Non-pigmented ciliary epithelial cell (primary cell): ENCODE data around the gene PRM1.

Experiments
- DNase-seq: peaks from one replicate; pipeline ENCODE4 v3.0.0-alpha.2; 2010; ENCODE audit warnings: low read depth

The PRM1 gene

DNA sequence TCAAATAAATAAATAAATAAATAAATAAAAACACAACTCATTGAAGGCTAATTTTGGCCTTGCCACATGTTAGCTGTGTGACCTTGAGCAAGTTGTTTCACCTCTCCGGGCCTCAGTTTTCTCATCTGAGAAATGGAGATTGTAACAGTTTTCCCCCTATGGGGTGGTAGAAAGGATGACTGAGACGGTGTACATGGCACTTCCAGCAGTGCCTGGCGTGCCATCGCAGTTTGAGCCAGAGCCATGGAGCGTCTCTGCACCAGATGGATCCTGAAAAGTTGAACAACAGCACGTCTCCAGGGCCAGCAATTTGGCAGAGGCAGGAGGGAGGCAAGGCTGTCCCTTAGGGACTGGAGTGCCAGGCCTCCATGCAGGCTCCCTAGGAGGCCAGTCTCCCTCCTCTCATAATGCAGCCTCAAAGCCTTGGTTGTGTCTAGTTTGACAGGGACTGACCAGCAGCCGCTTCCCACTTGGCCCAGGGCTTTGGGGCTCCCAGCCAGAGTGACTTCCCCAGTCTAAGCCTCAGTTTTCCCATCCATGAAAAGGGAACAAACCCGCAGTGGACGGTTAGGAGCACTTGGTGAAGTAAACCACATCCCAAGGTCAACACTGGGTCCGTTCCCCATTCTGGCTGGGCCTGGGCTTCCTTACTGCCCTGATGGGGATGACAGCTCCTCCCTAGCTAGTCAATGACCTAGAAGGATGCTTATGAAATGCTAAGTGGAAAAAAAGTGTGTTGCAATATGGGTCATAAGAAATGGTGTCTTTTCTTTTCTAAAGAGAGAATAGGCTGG is 44.5 kb downstream of the PRM1 start:
- DNase-seq = no peak

DNA sequence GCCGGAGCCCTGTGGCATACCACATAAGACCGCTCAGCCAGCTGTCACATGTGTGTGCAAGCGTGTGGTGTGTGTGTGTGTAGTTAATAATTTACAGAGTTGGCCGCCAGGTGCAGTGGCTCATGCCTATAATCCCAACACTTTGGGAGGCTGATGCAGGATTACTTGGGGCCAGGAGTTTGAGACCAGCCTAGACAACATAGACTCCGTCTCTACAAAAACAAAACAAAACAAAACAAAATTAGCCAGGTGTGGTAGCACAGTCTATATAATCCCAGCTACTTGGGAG is 45.5 kb downstream of the PRM1 start:
- no peak for DNase-seq

DNA sequence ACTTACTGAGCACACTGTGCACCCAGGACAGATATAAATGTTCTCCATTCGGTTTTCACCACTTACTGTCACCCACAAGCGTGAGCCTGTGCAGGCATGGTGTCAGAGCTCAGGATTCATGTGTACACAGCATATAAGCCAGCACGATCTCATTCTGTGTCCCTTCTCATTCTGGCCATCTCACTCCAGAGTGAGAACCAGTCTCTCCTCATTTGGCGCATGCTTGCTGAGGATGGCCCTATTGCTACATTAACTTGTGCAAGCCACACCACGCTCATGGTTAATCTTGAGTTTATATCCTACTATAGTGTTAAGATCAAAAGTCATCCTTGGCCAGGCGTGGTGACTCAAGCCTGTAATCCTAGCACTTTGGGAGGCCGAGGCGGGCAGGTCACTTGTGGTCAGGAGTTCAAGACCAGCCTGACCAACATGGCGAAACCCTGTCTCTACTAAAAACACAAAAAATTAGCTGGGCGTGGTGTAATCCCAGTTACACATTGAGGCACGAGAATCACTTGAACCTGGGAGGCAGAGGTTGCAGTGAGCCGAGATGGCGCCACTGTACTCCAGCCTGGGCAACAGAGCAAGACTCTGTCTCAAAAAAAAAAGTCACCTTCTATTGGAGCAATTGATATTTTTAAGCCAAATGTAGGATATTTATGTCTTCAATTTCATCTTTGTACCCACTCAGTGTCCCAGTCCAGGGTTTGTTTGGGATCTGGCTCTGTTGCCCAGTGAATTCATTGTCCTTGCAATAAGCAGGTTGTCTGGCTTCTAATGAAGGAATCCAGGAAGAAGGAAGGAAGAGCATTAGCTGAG is 46.0 kb downstream of the PRM1 start:
- no peak for DNase-seq

DNA sequence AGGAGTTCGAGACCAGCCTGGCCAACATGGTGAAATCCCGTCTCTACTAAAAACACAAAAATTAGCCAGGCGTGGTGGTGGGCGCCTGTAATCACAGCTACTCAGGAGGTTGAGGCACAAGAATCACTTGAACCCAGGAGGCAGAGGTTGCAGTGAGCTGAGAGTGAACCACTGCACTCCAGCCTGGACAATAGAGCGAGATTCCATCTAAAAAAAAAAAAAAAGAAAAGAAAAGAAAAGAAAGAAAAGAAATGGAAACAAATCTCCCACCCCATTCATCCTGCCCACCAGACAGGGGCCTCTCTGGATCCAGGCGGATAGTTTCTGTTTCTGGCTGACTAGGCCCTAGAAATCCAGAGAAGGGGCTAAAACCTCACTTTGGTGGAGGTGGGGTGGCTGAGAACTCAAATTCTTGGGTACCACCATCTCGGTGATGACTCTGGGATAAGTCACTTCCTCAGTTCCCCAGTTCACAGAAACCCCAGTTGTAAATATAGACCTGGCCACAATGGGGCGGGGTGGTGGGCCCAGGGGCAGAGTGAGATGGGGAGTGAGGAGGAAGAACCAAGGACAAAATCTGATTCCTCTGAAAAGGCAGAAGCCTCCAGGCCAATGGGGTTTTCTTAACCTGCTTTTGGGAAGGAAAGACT is 47.3 kb downstream of the PRM1 start:
- DNase-seq = no peak

DNA sequence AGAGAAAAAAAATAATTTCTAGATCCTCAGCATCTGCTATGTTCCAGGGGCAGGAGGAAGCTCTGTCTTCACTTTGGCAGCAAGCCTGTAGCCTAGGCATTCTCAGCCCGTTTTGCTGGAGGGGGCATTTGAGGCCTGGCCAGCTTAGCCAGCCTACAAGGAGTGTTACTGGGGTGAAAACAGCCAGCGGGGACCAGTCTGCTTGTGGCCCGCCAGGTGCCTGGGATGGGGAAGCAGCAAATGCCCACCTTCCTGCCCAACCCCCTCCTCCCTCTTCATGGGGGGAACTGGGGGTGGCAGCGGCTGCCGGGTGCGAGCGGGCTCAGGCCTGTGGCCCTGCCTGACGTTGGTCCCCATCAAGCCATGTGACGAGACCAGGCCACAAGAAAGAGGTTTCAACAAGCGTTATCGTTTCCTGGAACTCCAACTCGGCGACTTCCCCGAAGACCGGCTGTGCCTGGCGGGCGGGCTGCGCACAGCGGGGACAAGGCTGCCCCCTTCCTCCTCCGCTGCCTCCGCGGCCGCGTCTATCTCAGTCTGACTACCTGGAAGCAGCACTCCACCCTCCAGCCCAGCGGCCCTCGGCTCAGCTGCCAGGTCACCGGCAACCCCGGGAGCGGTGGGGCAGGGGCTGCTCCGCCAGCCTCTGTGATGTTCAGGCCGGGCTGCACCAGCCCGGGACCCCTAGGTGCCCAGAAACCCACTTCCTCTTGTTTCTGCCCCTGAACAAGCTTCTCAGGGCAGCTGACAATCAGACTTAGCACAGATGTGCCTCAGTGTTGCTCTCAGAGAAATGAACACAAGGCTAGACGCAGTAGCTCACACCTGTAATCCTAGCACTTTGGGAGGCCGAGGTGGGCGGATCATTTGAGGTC is 48.0 kb downstream of the PRM1 start:
- DNase-seq = no peak

DNA sequence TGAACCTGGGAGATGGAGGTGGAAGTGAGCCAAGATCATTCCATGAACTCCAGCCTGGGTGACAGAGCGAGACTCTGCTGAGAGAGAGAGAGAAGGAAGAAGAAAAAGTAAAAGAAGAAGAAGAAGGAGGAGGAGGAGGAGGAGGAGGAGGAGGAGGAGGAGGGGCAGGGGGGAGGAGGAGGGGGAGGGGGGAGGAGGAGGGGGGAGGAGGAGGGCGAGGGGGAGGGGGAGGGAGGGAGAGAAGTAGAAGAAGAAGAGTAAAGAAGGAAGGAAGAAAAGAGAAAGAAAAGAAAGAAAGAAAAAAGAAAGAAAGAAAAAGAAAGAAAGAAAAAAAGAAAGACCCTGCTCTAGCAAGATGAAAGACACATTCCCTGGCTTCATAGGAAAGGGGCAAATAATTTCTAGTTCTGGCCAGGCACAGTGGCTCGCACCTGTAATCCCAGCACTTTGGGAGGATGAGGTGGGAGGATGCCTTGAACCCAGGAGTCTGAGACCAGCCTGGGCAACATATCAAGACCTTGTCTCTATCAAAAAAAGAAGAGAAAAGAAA is 48.8 kb downstream of the PRM1 start:
- no peak for DNase-seq

DNA sequence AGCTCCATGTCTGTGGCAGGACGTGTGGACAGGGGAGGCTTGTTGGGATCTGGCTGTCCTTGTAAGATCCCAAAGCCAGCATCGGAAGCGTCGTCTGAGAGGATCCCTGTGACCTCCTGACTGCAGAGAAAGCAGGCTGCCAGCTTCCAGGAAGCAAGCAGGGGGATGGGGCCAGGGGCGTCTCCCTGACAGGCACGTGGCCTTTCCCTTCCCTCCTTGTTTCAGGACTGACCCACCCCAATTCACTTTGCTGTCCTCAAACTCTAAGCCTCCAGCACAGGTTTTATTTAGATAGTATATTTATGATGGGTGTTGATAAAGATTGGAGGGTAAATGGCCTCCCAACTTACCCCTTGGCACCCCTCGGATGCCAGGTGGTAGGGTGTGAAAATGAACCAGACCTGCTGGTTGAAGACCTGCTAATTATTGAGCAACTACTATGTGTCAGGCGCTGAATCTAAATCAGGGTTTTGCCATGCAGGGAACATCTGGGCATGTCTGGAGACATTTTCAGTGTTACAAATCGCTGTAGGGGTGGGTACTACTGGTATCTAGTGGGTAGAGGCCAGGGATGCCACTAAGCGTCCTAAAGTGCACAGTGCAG is 49.7 kb downstream of the PRM1 start:
- no peak for DNase-seq
